CD4-positive, alpha-beta T cell treated with Interleukin-17A for 1 hour (primary cell): Measurements from ENCODE around the gene SOD3.

ENCODE experiments used
- DNase-seq: peaks from one replicate; pipeline ENCODE4 v3.0.0-alpha.2; 2020

SOD3 gene

GRCh38 chr4:24805067-24805466 is 9.7 kb downstream of the SOD3 start:
- no peak for DNase-seq

- DNase-seq, result no peak
Measured at GRCh38 chr4:24805566-24805965, 10.2 kb downstream of the SOD3 start.

GRCh38 chr4:24806206-24806990 is 11.0 kb downstream of the SOD3 start:
- DNase-seq, result no peak

- no peak for DNase-seq
Measured at GRCh38 chr4:24807611-24808010, 12.2 kb downstream of the SOD3 start.

- no peak for DNase-seq
Measured at GRCh38 chr4:24808261-24808660, 12.9 kb downstream of the SOD3 start.

- no peak for DNase-seq
Measured at GRCh38 chr4:24808955-24809354, 13.6 kb downstream of the SOD3 start.

- DNase-seq, result no peak
Measured at GRCh38 chr4:24809376-24809775, 14.0 kb downstream of the SOD3 start.

- no peak for DNase-seq
Measured at GRCh38 chr4:24809815-24810405, 14.5 kb downstream of the SOD3 start.

GRCh38 chr4:24810871-24811631 is 15.7 kb downstream of the SOD3 start:
- DNase-seq, result no peak

- DNase-seq, result no peak
Measured at GRCh38 chr4:24813732-24814131, 18.4 kb downstream of the SOD3 start.

GRCh38 chr4:24816797-24817196 is 21.4 kb downstream of the SOD3 start:
- no peak for DNase-seq

- DNase-seq, result no peak
Measured at GRCh38 chr4:24820541-24820940, 25.2 kb downstream of the SOD3 start.

GRCh38 chr4:24824720-24825119 is 29.3 kb downstream of the SOD3 start:
- no peak for DNase-seq

- DNase-seq, result no peak
Measured at GRCh38 chr4:24831637-24832036, 36.3 kb downstream of the SOD3 start.

- no peak for DNase-seq
Measured at GRCh38 chr4:24835696-24836095, 40.3 kb downstream of the SOD3 start.

- DNase-seq, result no peak
Measured at GRCh38 chr4:24836661-24837242, 41.4 kb downstream of the SOD3 start.

- DNase-seq, result no peak
Measured at GRCh38 chr4:24837336-24837735, 42.0 kb downstream of the SOD3 start.

GRCh38 chr4:24837781-24838180 is 42.4 kb downstream of the SOD3 start:
- no peak for DNase-seq

- no peak for DNase-seq
Measured at GRCh38 chr4:24840362-24840761, 45.0 kb downstream of the SOD3 start.

- DNase-seq, result no peak
Measured at GRCh38 chr4:24840826-24841543, 45.6 kb downstream of the SOD3 start.

- DNase-seq, result no peak
Measured at GRCh38 chr4:24842356-24842755, 47.0 kb downstream of the SOD3 start.

GRCh38 chr4:24843096-24843495 is 47.7 kb downstream of the SOD3 start:
- no peak for DNase-seq

GRCh38 chr4:24845132-24845531 is 49.8 kb downstream of the SOD3 start:
- DNase-seq, result no peak
